ENCODE results near the gene HECW1.
"Not testable (repeated sequence)": the region's sequence is repeated elsewhere in the genome, so short reads cannot be mapped to it uniquely, and the experiment has no call there.

Gene HECW1

GRCh38 chr7:43198016-43198415 lies 85.6 kb downstream of the HECW1 start:
- no peak overlapping the region for H3K4me3 ChIP-seq (ENCODE audit: low read depth, low read length)
- no peak for DNase-seq (ENCODE audit: low read depth)

GRCh38 chr7:43198599-43199090 lies 86.2 kb downstream of the HECW1 start:
- H3K4me3 ChIP-seq (ENCODE audit: low read depth, low read length), result no peak overlapping the region
- no peak for DNase-seq (ENCODE audit: low read depth)

- no peak for DNase-seq (ENCODE audit: low read depth)
- H3K4me3 ChIP-seq (ENCODE audit: low read depth, low read length), result no peak overlapping the region
Observed at GRCh38 chr7:43199371-43200160, 87.1 kb downstream of the HECW1 start.

GRCh38 chr7:43201912-43202311 lies 89.5 kb downstream of the HECW1 start:
- no peak overlapping the region for H3K4me3 ChIP-seq (ENCODE audit: low read depth, low read length)
- DNase-seq (ENCODE audit: low read depth), result peak; percentile 65

GRCh38 chr7:43204081-43204480 lies 91.6 kb downstream of the HECW1 start:
- DNase-seq (ENCODE audit: low read depth), result peak; percentile 59
- H3K4me3 ChIP-seq (ENCODE audit: low read depth, low read length), result no peak overlapping the region

GRCh38 chr7:43205171-43205795 lies 92.8 kb downstream of the HECW1 start:
- no peak for DNase-seq (ENCODE audit: low read depth)
- no peak overlapping the region for H3K4me3 ChIP-seq (ENCODE audit: low read depth, low read length)

- no peak overlapping the region for H3K4me3 ChIP-seq (ENCODE audit: low read depth, low read length)
- no peak for DNase-seq (ENCODE audit: low read depth)
Observed at GRCh38 chr7:43208242-43208641, 95.8 kb downstream of the HECW1 start.

- not testable (repeated sequence) for H3K4me3 ChIP-seq (ENCODE audit: low read depth, low read length)
Observed at GRCh38 chr7:43210539-43210938, 98.1 kb downstream of the HECW1 start.

GRCh38 chr7:43211286-43211685 lies 98.8 kb downstream of the HECW1 start:
- no peak overlapping the region for H3K4me3 ChIP-seq (ENCODE audit: low read depth, low read length)
- DNase-seq (ENCODE audit: low read depth), result no peak

More at GRCh38 chr7:43210539-43210938, 98.1 kb downstream of the HECW1 start:
- DNase-seq (ENCODE audit: low read depth), result not testable (repeated sequence)

- no peak for DNase-seq (ENCODE audit: low read depth)
- H3K4me3 ChIP-seq (ENCODE audit: low read depth, low read length), result no peak overlapping the region
Observed at GRCh38 chr7:43211693-43212092, 99.2 kb downstream of the HECW1 start.

- no peak overlapping the region for H3K4me3 ChIP-seq (ENCODE audit: low read depth, low read length)
- DNase-seq (ENCODE audit: low read depth), result no peak
Observed at GRCh38 chr7:43212921-43213320, 100.5 kb downstream of the HECW1 start.

- no peak overlapping the region for H3K4me3 ChIP-seq (ENCODE audit: low read depth, low read length)
- no peak for DNase-seq (ENCODE audit: low read depth)
Observed at GRCh38 chr7:43215061-43215460, 102.6 kb downstream of the HECW1 start.

- no peak for DNase-seq (ENCODE audit: low read depth)
- no peak overlapping the region for H3K4me3 ChIP-seq (ENCODE audit: low read depth, low read length)
Observed at GRCh38 chr7:43217055-43217454, 104.6 kb downstream of the HECW1 start.

GRCh38 chr7:43218901-43219300 lies 106.5 kb downstream of the HECW1 start:
- not testable (repeated sequence) for DNase-seq (ENCODE audit: low read depth); H3K4me3 ChIP-seq (ENCODE audit: low read depth, low read length)

- DNase-seq (ENCODE audit: low read depth), result peak; percentile 82
- H3K4me3 ChIP-seq (ENCODE audit: low read depth, low read length), result no peak overlapping the region
Observed at GRCh38 chr7:43220250-43220649, 107.8 kb downstream of the HECW1 start.

- H3K4me3 ChIP-seq (ENCODE audit: low read depth, low read length), result no peak overlapping the region
Observed at GRCh38 chr7:43220742-43221141, 108.3 kb downstream of the HECW1 start.

GRCh38 chr7:43229801-43230200 lies 117.4 kb downstream of the HECW1 start:
- no peak overlapping the region for H3K4me3 ChIP-seq (ENCODE audit: low read depth, low read length)
- DNase-seq (ENCODE audit: low read depth), result no peak

More at GRCh38 chr7:43220742-43221141, 108.3 kb downstream of the HECW1 start:
- no peak for DNase-seq (ENCODE audit: low read depth)

GRCh38 chr7:43232366-43232765 lies 119.9 kb downstream of the HECW1 start:
- DNase-seq (ENCODE audit: low read depth), result peak; percentile 65
- no peak overlapping the region for H3K4me3 ChIP-seq (ENCODE audit: low read depth, low read length)

- DNase-seq (ENCODE audit: low read depth), result no peak
- H3K4me3 ChIP-seq (ENCODE audit: low read depth, low read length), result no peak overlapping the region
Observed at GRCh38 chr7:43234073-43234472, 121.6 kb downstream of the HECW1 start.

GRCh38 chr7:43234968-43235367 lies 122.5 kb downstream of the HECW1 start:
- no peak for DNase-seq (ENCODE audit: low read depth)
- H3K4me3 ChIP-seq (ENCODE audit: low read depth, low read length), result no peak overlapping the region

- no peak for DNase-seq (ENCODE audit: low read depth)
- H3K4me3 ChIP-seq (ENCODE audit: low read depth, low read length), result no peak overlapping the region
Observed at GRCh38 chr7:43240565-43240964, 128.1 kb downstream of the HECW1 start.

All from skeletal muscle cell (primary cell).